ENCODE results near the gene CDC42BPG.

- TF ChIP-seq CTCF (IDR thresholded peaks at IDR 0.05; ENCODE audit: low read length) = no peak
- TF ChIP-seq EZH2phosphoT487 (IDR thresholded peaks at IDR 0.05; ENCODE audit: low read length) = no peak
Observed at GRCh38 chr11:64778223-64778472, 66.3 kb downstream of the CDC42BPG start.
